Measurements from ENCODE around the gene NFS1.
"Not testable (repeated sequence)": the region's sequence is repeated elsewhere in the genome, so short reads cannot be mapped to it uniquely, and the experiment has no call there.

The NFS1 gene

GRCh38 chr20:35729836-35730582 is 30.9 kb upstream of the NFS1 start:
- DNase-seq (ENCODE audit: low read depth): no peak

DNA sequence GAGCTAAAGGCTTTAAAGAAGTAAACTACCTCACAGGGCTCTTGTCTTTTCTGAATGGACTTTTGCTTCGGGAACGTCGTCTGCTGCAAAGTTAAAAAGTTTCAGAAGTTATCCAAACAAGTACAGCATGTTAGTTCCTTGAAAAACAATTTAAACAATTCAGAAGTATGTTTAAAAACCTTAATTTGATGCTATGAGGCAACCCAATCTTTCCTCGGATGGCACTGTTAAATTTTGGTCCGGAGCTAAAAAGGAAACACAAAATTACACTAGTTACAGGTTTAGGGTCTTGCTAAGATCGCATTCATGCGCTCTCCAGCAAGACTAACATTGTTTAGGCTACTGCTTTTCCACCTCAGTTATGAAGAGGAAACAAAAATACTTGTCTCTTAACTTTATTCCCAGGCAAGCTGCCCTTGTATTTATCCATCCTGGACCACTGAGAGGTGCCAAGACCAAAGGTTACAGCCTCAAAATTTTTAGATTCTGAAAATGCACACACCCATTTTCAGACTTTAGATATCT is 30.2 kb upstream of the NFS1 start:
- no peak for DNase-seq (ENCODE audit: low read depth)

DNA sequence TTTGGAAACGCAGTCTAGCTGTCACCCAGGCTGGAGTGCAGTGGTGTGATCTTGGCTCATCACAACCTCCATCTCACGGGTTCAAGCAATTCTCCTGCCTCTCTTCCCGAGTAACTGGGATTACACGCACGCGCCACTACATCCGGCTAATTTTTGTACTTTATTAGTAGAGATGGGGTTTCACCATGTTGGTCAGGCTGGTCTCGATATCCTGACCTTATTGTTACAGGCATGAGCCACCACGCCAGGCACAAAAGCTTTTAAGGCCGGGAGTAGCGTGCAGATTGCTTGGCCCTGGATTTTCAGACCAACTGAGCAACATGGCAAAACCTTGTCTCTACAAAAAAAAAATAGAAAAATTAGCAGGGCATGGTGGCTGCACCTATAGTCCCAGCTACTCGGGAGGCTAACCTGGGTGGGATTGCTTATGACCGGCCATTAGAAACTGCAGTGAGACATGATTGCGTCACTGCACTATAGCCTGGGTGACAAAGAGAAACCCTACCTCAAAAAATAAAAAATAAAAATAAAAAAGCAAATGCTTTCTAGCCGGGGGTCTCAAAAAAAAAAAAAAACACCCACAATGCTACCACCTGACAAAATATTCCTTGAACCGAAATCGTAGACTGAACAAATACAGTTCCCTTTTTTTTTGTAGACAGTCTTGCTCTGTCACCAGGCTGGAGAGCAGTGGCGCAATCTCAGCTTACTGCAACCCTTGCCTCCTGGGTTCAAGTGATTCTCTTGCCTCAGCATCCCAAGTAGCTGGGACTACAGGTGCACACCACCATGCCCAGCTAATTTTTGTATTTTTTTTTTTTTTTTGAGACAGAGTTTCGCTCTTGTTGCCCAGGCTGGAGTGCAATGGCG is 27.9 kb upstream of the NFS1 start:
- DNase-seq (ENCODE audit: low read depth): no peak

DNA sequence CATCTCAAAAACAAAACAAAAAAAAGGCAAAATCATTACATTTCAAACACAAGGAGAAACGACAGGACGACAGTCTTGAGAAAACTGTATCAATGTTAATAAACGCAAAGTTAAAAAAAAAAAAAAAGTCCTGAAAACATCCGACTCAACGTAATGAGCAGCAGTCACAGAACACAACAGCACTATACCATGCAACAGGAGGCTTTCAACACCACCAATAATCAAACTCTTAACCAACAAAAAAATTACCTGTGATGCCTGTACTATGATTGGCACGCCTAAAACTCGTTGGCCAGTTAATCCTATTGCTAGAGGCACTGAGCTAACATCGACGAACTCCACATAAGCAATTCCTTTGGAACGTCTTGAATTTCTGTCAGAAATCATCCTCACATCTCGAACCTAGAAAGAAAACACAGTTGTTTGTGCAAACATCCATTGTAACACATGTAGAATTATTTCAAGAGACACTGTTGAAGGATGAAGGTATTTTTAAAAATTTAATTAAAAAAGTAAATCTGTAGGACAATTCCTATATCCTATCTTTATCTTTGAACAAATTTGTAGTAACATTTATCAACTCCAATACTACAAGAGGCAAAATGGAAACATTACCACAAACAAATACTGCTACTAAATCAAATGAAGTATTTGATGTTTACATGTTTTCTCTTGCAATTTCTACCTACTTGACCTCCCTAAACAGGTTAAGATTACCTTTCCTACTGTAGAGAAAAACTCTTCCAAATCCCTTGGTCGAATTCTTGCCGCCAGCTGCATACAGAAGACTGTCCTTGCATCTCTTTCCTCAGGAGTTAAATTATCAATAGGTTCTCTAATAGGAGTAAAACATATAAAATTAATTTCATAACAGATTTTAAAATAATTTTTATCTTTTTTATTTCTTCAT is 25.4 kb upstream of the NFS1 start:
- no peak for DNase-seq (ENCODE audit: low read depth)

- DNase-seq (ENCODE audit: low read depth): not testable (repeated sequence)
These were observed 24.6 kb upstream of the NFS1 start for GRCh38 chr20:35723652-35724320.

- DNase-seq (ENCODE audit: low read depth): not testable (repeated sequence)
These were observed 24.1 kb upstream of the NFS1 start for GRCh38 chr20:35723275-35723639.

DNA sequence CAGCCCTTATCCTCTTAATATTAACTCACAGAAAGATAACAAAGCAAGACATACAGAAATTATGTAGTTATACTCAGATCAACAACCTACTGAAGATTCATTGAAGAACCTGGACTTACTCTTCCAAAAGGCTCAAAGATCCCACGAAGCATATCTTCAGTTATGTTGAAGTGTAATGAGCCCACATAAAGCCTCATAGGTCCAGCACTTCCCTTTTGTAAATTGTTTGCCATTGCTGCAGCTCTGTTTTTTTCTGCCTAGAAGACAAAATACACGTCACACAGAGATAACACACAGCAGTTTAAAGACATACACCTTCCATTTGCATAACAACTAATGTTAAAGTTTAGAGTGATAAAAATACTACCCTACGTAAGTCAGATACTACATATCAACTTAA is 22.5 kb upstream of the NFS1 start:
- DNase-seq (ENCODE audit: low read depth): no peak

DNA sequence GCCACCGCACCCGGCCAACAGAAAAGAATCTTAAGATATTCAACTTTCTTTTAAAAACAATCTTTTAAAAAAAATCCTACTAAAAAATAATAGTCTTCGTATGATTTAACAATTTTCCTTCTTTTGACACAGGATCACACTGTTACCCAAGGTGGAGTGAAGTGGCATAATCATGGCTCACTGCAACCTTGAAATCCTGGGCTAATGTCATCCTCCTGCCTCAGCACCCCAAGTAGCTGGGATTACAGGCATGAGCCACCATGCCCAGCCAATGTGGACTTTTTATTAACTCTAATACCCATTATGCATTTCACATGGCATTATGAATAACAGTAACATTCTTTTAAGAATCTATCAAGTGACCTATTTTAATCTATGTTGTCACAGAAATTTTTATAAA is 22.1 kb upstream of the NFS1 start:
- DNase-seq (ENCODE audit: low read depth): no peak

- DNase-seq (ENCODE audit: low read depth): no peak
These were observed 21.3 kb upstream of the NFS1 start for GRCh38 chr20:35720165-35721123.

DNA sequence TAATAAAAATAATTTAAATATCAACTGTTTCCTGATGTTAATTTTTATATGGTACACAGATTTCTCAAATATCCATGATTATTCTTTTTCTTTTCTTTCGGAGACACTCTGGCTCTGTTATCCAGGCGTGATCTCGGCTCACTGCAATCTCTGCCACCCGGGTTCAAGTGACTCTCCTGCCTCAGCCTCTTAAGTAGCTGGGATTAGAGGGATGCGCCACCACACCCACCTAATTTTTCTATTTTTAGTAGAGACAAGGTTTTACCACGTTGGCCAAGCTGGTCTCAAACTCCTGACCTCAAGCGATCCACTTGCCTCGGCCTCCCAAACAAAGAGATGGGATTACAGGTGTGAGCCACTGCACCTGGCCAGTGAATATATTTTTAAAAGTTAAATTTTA is 20.6 kb upstream of the NFS1 start:
- DNase-seq (ENCODE audit: low read depth): no peak

DNA sequence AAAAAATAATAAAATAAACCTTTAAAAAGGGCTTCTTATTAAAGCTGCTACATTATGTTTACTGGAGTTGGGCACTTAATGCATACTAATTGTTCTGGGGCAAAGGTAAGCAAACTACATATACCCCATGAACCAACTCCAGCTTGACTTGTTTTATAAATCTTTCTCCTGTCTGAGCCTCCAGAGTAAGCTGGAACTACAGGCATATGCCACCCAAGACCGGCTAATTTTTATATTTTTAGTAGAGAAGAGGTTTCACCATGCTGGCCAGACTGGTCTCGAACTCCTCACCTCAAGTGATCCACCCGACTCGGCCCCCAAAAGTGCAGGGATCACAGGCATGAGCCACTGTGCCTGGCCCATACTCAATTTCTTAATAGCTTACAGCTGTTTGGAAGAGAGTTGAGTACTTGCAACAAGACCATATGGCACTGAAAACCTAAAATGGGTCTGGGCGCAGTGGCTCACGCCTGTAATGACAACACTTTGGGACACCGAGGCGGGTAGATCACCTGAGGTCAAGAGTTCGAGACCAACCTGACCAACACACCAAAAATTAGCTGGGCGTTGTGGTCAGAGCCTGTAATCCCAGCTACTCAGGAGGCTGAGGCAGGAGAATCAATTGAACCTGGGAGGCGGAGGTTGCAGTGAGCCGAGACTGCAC is 20.0 kb upstream of the NFS1 start:
- peak; percentile 38 for DNase-seq (ENCODE audit: low read depth)

DNA sequence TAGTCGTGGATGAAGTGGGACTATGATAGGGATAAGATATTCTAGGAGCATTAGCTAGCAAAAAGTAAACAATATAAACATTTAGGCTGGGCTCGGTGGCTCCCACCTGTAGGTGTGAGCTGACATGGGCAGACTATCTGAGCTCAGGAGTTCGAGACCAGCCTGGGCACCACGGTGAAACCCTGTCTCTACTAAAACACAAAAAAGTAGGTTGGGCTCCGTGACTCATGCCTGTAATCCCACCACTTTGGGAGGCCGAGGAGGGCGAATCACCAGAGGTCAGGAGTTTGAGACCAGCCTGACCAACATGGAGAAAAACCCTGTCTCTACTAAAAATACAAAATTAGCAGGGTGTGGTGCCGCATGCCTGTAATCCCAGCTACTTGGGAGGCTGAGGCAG is 19.2 kb upstream of the NFS1 start:
- DNase-seq (ENCODE audit: low read depth): peak; percentile 62

DNA sequence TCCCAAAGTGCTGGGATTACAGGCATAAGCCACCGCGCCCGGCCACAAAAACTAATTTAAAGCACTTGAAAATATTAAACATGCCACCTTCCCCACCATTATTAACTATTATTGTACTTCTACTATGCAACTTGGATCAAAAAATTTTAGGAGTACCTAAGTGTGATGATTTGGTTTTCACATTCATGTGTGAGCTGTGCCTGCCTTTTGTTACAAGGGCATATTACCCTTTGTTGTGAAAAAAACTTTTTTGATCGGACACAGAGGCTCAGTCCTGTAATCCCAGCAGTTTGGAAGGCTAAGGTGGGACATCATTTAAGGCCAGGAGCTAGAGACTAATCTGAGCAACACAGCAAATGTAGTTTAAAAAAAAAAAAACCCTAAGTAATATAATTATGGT is 17.2 kb upstream of the NFS1 start:
- DNase-seq (ENCODE audit: low read depth): no peak

DNA sequence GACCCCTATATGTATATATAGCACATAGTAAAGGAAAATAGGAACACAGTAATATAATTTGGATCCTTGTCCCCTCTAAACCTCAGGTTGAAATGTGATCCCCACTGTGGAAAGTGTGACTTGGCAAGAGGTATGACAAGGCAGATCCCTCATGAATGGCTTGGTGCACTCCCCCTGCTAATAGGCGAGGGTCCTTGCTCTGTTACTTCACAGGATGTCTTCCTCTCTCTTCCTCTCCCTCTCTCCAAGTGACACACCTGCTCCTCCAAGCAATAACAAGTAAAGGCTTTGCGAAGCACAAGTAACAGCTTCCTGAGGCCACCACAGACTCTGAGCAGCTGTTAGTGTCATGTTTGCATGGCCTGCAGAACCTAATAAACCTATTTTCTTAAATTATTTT is 16.5 kb upstream of the NFS1 start:
- no peak for DNase-seq (ENCODE audit: low read depth)

GRCh38 chr20:35714127-35714526 is 15.0 kb upstream of the NFS1 start:
- DNase-seq (ENCODE audit: low read depth): no peak

GRCh38 chr20:35713120-35713519 is 14.0 kb upstream of the NFS1 start:
- DNase-seq (ENCODE audit: low read depth): not testable (repeated sequence)

- no peak for DNase-seq (ENCODE audit: low read depth)
These were observed 12.5 kb upstream of the NFS1 start for GRCh38 chr20:35711588-35712209.

GRCh38 chr20:35710884-35711587 is 11.9 kb upstream of the NFS1 start:
- DNase-seq (ENCODE audit: low read depth): no peak

DNA sequence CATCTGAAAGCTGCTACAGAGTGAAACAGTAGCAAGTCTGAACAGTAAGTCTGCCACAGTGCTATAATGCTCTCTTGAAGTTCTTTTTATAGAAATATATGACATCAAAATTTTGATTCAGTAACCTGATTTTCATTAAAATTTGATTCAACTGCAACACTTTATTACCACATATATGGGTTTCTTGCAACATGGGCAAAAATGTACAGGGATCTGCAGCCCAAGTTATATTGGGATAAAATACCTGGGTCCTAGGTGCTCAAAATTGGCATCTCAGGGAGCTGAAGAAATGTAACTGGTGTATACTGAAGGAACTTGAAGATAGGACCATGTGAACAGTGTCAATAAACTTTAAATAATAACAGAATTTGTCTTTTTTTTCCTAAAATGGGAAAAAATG is 10.9 kb upstream of the NFS1 start:
- no peak for DNase-seq (ENCODE audit: low read depth)

All from EH (cell line).